Activated T-helper 1 cell treated with Interleukin-2 at 50 U/mL for 16 hours (primary cell): ENCODE measurements around the gene CYFIP2.
A peak's percentile ranks its signal among the peaks of the same experiment; 100 is the strongest.
"Not testable (repeated sequence)": the region's sequence is repeated elsewhere in the genome, so short reads cannot be mapped to it uniquely, and the experiment has no call there.

Experiments used
- DNase-seq: peaks from one replicate; pipeline ENCODE4 v3.0.0-alpha.2; 2020; ENCODE audit warnings: low read depth

The CYFIP2 gene

DNA sequence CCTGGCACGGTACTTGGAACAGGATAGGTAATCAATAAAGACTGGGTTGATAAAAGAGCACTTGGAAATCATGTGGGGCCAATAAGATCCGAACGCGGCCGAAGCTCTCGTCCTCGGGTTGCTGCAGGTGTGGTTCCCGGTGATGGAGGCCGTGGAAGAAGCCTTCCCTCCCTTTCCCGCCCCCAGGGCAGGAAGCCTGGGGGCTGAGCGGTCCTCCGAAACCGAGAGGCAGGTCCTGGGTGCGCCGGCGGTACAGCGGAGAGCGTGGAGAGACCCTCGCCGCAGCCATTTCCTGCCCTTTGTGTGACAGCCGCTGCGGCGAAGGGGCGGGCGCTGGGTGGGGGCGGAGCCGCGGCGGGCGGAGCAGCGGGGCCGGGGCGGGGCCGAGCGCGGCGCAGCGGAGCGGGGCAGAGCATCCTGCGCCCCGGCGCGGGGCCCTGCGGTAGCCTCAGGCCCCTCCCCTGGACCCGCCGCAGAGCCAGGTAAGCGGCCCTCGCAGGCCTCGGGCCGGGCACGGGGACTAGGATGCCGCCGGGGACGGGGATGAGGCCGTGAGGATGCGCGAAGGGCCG is at the start of gene CYFIP2:
CYFIP2 (plus strand) TSS at position 410 of the 572 bp plus-strand sequence. CDS start 19,239 bp downstream, outside the sequence.
- DNase-seq = peak; percentile 84

GRCh38 chr5:157216391-157217142 is 49.4 kb upstream of the CYFIP2 start:
- no peak for DNase-seq

DNA sequence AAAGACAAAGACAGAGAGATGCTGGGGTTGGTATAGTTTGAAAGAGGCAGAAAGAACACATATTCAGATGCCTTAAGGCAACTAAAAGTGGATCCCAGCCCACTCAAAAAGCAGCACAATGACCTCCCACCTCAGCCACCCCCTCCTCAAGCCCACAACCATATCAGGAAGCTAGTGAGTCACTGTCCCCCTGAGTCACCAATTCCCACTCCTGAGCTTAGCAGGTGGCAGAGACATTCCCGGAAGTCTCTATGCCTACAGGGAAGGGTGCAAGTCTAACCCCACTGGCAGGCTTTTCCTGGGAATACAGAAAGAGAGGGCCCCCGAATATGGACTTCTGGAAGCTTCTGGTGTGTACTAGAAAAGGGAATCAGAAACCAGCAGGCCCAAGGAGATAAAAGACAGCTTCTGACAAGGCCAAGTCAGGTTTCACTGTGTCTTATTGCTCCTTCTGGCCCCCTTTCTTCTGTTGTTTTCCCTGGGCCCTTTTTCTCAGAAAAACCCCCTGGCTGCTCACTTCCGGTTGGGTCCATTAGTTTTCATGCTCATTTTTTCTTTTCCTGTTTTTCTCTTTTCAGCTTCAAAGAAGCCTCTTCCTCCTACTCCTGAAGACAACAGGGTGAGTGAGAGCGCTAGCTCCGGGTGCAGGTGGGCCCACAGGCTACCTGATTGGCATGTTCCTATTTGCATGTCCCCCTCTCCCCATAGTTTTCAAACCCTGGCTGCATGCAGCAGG is 48.5 kb upstream of the CYFIP2 start:
- DNase-seq = peak; percentile 31

GRCh38 chr5:157219491-157220271 is 46.2 kb upstream of the CYFIP2 start:
- DNase-seq = no peak

DNA sequence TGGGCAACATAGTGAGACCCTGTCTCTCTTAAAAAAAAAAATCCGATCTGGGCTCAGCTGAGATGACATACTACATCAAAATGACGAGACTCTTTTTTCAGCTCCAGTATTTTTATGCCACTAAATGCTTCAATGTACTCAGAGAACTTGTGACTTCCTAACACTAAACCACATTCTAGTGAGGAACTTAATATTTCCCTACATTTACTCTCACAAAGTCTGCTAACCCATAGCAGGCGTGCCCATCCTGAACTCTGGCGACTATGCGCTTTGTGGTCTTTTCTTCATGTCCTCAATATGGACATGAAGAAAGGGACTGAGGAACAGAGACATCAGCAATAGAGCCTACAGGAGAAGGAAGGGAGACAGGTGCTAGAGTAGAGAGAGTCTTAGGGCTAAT is 44.0 kb upstream of the CYFIP2 start:
- DNase-seq = no peak

DNA sequence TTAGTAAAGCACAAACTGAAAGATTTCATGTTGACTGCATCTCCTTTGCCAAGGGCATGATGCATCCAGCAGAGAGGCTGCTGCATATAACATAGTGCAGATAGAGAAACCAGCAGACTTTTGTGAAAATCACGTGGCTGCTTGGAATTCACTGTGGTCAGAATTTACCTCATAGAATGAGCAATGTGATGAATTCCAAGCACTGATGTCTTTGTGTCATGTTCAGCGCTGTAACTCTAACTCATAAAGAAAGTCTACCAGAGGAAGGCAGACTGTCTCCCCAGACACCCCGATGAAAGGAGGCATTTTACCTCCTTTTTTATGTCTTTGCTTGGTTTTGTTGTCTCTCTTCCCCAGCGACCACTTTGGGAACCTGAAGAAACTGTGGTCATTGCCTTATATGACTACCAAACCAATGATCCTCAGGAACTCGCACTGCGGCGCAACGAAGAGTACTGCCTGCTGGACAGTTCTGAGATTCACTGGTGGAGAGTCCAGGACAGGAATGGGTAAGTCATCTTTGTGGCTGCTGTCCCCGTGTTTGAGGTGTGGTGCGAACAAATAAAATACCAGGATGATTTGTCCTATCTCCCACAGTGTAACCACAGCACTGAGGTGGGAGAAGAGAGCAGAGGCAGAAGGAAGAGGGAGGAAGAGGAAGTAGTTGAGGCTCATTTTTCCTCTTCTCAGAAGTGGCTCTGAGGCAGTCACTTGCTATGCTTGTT is 43.3 kb upstream of the CYFIP2 start:
- DNase-seq = peak; percentile 31

GRCh38 chr5:157225469-157226422 is 40.2 kb upstream of the CYFIP2 start:
- no peak for DNase-seq

- no peak for DNase-seq
Observed at GRCh38 chr5:157230610-157231009, 35.3 kb upstream of the CYFIP2 start.

DNA sequence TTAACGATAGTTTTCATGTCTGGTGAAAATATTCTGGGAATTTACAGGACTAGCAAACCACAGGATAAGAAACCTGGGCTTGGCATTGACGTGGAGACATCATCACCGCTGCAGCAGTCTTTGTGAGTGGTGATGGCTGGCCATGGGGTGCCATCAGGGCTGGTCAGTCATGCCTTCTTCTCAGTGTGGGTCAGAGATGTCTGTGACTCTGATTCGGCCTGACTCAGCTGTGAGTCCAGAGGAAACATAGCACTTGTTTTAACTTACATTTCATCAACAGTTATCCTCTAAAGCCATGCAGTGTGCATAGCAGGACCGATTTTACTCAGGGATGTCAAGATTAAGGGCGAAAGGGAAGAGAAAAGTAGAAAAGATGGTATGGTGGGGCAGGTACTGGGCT is 33.2 kb upstream of the CYFIP2 start:
- DNase-seq = no peak

GRCh38 chr5:157233515-157233914 is 32.4 kb upstream of the CYFIP2 start:
- no peak for DNase-seq

DNA sequence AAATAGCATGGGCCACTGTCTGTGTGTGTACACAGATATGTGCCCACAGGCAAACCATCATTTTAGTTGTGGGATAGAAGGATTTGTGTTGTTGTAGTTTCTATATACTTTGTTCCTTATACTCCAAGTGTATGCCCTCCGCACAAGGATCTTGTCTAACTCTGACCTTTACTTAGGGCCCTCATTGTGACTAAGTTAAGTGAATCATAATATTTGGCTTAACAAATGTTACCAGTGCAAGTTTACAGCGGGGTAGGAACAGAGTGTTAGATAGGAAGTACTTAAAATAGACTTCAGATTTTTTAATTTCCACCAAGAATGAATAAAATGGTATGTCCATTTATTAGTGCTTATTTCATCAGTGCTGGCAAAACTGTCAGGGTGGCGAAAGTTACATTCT is 29.5 kb upstream of the CYFIP2 start:
- no peak for DNase-seq

DNA sequence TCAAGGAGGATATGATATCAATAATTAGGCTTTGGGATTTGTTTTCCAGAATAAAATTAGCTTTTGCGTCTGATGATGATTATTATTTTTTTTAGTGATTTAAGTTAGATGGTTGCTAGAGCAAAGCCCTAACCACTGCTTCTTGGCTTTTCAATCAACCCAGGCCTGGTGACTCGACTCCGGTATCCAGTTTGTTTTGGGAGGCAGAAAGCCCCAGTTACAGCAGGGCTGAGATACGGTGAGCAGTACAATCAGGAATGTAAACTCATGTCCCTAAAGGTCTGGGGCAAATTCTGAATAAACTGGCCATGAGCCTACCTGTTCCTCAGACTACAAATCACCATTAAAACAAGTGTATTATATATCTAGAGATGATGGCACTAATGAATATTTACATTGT is 24.4 kb upstream of the CYFIP2 start:
- no peak for DNase-seq

GRCh38 chr5:157244704-157245103 is 21.2 kb upstream of the CYFIP2 start:
- not testable (repeated sequence) for DNase-seq

DNA sequence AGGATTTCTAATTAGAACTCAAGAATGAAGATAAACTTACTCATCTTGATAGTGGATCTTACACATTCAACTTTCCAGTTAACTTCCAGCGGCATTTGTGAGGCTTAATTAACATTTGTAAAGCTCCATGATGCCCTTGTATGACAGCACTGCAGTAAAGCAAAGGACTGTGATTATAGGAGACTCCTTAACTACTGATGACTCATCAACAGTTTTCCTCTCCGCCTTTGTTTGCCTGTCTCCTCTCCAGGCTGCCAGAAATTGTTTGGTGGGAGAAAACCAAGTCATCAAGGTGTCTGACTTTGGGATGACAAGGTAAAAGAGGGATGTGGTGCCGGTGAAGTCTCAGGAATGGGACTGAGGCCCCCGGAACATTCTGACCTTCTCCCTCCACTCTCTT is 20.4 kb upstream of the CYFIP2 start:
- DNase-seq = no peak

DNA sequence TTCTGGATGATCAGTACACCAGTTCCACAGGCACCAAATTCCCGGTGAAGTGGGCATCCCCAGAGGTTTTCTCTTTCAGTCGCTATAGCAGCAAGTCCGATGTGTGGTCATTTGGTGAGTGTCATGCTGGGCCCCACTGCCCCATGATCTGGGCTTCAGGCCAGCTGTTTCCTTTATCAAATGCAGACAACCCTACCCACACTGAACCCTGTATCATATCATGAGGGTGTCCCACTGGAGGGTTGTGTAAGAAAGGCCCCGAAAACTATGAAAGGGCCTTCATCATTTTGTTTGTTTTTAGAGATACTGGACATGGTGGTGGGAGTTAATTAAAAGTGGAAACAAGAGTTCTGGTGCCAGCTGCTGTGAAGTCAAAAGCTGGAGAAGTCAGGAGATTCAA is 20.0 kb upstream of the CYFIP2 start:
- no peak for DNase-seq

DNA sequence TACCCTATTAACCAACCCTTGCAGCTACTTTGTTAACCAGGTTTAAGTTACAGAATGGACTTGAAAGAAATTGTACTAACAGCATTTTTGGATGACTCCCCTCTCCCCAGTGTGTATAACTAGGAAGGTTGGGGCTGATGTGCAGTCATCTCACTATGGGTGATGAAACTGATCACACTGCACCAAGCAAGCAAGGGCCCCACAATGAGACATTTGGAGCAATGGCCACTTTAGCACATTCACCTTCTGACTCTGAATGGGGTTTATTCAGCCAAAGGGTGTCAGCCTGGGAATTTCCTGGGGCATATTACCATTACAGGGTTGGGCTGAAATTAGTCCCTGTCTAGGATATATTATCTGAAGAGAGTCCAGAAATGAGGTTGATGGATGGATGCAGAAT is 18.7 kb upstream of the CYFIP2 start:
- no peak for DNase-seq

DNA sequence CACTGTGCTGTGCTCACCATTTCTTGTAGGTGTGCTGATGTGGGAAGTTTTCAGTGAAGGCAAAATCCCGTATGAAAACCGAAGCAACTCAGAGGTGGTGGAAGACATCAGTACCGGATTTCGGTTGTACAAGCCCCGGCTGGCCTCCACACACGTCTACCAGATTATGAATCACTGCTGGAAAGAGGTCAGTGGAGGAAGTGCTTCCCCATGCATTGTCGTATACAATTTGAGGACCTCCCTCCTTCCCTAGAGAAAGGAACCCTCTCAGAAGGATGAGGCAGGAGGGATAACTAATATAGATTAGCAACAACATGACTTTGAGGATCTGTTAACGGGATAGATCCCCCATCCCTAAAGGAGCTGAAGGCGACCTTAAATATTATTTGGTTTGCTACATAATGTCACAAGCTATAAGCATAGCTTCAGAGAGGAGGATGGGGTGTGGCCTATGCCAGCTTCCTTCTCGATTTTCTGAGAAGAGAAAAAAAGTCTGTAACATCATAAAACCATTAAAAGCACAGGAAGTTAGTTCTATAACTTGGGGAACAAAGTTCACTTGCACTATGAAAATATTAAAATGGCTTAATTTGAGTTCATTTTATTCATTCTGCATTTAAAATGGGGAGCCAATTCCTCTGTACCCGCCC is 17.0 kb upstream of the CYFIP2 start:
- DNase-seq = no peak

GRCh38 chr5:157252711-157253465 is 13.0 kb upstream of the CYFIP2 start:
- DNase-seq = peak; percentile 45

- no peak for DNase-seq
Observed at GRCh38 chr5:157253547-157253946, 12.4 kb upstream of the CYFIP2 start.
